DMS153 treated with DMSO at 0.1 percent for 48 hours (cell line): ENCODE measurements around the gene HDAC4.
A peak's percentile ranks its signal among the peaks of the same experiment; 100 is the strongest.

Source experiments
- DNase-seq: peaks from one replicate; lab custom pipeline; 2025; ENCODE audit not compliant: unreplicated experiment; lab: John Stamatoyannopoulos, UW

Gene HDAC4

GRCh38 chr2:239311132-239312040 is 89.4 kb downstream of the HDAC4 start:
- peak; percentile 22 for DNase-seq

- DNase-seq = no peak
Observed at GRCh38 chr2:239310401-239311061, 90.3 kb downstream of the HDAC4 start.

DNA sequence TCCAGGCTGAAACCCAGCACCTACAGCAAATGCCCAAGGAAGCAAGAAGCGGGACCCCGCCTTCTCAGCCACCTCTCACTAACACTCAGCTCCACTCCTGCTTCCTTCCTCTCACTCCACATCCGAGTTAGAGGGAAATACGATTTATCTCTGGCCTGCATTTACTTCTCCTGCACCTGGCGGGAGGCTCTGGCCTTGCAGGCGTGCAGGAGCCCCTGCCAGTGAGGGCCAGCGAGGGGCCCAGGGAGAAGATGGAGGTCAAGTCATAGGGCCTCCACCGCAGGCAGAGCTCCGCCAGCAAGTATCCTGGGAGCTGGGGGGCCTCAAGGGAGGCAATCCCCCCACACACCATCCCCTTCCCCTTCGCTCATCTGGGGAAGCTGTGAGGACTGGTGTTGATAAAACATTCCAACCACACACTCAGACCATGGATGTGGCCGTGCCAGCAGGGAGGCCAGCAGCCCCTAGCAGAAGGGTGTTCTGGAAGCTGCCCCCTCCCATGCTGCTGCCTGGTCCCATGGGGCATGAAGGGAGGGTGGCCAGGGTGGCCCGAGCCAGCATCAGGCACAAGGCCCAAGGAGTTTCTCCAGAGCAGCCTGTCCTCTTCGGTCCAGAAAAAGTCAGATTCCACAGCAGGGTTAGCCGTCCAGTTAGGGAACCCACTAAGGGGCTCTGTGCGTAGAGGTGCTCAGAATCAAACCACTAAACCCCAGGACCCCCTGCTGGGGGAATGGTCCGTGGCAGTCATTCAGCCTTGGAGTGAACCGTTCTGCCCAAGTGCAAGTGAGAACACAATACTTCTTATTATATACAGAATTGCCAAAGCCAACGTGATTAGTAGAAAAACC is 91.2 kb downstream of the HDAC4 start:
- no peak for DNase-seq

DNA sequence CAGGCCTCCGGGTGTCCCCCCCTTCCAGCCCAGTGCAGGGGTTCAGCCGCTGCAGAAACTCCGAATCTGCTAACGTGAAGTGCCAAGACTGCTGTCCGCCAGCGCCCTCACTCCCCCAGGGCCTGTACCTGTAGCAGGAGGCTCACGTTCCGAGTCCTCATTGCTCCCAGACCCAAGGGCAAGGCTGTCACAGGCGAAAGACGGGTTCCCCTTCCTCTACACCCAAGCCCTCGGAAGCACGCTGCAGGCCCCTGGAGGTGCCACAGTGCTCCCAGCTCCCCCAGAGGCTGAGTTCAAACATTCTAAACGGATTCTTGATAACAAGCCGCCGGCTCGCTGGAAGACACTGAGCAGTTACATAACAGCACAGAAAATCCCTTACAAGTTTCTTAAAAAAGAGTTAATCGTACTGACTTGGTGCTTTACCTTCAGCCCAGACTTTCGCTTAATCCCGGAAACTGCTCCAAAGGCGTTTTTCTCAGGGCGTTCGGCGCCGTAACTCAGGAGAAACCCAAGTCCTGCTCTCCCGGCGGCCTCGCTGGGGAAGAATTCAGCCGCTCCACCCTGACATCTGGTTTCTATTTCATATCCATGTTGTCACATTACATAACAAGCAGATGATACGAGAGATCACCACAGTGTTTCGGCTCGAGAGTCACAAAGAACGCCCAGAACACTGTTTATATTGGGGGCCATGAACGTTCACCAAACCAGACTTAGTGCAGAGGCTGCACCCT is 92.0 kb downstream of the HDAC4 start:
- no peak for DNase-seq

DNA sequence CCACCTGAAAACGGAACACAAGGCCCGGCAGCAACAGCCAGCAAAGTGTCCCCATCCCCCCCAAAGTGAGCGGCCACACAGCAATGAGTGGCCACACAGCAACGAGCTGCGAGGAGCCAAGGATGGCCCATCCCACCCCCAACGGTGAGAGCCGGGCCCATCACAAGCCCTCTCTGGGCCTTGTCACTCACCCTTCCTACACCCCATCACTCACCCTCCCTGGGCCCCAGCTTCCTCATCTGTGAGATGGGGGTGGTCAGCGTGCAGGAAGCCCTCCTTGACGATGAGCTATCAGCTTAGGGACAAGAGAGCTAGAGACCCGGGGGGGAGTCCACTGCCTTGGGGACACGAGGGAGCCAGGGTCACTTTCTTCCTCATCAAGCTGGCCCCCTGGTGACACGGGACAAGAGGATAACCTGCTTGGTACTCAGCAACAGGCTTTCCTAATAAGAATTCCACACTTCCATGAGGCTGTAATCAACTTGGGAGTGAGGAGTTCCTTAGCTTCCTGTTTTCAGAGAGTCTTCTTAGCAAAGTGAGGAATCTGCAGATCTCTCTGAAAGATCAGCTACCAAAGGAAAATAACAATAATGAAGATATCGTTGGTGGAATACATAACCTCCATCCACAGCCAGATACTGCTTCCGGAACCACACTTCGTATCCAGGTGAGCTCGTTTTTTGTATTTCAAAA is 92.8 kb downstream of the HDAC4 start:
- no peak for DNase-seq

DNA sequence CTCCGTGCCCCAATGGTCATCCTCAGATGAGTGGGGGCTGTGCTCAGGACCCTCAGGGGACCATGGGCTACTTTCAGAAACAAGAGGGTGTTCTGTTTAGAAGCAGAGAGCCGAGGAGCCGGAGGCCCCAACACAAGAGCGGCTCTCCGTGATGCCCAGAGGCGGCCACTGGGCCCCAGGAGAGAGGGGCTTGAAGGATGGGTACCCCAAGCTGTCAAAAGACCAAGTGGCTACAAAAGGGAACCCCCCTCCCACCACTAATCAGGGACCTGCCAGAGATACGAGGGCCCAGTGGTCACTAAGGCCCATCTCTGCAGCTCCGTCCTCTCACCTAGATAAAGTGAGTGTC is 93.6 kb downstream of the HDAC4 start:
- no peak for DNase-seq

- DNase-seq = no peak
Observed at GRCh38 chr2:239306274-239307220, 94.3 kb downstream of the HDAC4 start.

DNA sequence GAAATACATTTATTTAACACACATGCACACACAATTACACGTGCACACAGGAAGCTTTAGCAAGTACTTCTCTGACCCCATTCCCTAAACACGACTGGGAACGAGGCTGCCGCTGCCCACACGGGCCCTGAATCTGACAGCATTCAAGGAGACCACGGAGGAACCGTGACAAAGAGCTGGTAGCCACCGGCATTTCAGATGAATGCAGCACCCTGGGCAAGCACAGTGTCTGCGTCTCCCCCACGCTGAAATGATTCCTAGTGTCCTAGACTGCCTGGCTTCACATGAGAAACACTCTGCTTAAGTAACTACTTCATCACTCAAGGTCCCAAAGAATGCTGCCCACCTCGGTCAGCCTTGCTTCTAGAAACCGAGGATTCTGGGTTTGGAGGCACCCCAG is 95.0 kb downstream of the HDAC4 start:
- no peak for DNase-seq

DNA sequence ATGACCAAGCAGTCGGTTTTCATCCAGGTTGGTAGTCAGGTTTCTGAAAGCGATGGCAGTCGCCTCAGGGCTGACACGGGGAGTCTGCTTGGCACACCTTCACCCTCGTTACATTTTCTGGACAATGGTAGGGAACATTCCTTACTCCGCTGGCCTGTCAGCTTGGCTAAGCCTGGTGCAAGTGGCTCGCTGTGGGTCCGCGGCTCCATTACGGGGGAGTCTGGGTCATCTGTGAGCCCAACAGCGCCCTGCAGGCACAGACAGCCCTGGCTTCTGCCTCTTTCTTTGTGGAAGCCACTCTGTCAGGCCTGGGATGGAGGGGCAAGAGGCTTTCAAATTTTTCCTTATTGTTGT is 95.6 kb downstream of the HDAC4 start:
- DNase-seq = no peak

GRCh38 chr2:239304533-239305221 is 96.1 kb downstream of the HDAC4 start:
- DNase-seq = no peak

- DNase-seq = no peak
Observed at GRCh38 chr2:239303711-239304532, 96.9 kb downstream of the HDAC4 start.

GRCh38 chr2:239302808-239303557 is 97.8 kb downstream of the HDAC4 start:
- no peak for DNase-seq

- no peak for DNase-seq
Observed at GRCh38 chr2:239302083-239302807, 98.6 kb downstream of the HDAC4 start.

GRCh38 chr2:239300871-239301735 is 99.7 kb downstream of the HDAC4 start:
- no peak for DNase-seq

DNA sequence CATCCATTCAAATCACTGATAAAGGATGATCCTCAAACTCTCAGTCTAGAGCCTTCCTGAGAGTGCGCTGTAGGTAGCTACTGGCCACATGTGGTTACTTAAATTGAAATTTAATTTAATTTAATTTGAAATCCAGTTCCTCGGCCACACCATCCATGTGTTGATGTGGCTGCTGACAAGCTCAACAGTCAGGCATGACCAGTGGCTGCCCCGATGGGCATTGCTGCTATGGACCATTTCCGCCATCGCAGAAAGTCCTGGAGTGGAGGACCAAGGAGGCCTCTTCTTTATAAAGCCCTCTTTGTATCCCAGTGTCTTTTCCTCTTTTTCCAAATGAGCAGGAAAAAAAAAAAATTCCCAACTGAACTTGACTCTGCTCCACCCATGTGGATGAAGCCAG is 100.6 kb downstream of the HDAC4 start:
- no peak for DNase-seq
